Large intestine (tissue), 1 donor: ENCODE results near the gene ZSWIM5. TPM values are rescaled to one million over a fixed set of nuclear protein-coding genes. Genes with fewer than 3 reads are reported as not detected.

Experiments used
- polyA plus RNA-seq: library from polyadenylated mRNA; unstranded; fragments of 120-200 nt; gene quantifications from one replicate; pipeline ENCODE4 v1.2.1, GENCODE V29; 2013

ZSWIM5 gene
- polyA plus RNA-seq, 1 donor: 9.3 TPM

Other genes starting within 250 kb of the ZSWIM5 start
- gene EIF2B3, start 220.0 kb downstream of the ZSWIM5 start, polyA plus RNA-seq: 21.9 TPM
- gene HECTD3, start 195.3 kb downstream of the ZSWIM5 start, polyA plus RNA-seq: 55.0 TPM
- 76.3 TPM for gene UROD, start 194.4 kb downstream of the ZSWIM5 start, polyA plus RNA-seq
- gene HPDL, start 120.3 kb upstream of the ZSWIM5 start, polyA plus RNA-seq: 4.9 TPM
- gene TOE1, start 133.6 kb upstream of the ZSWIM5 start, polyA plus RNA-seq: 13.4 TPM
- 34.1 TPM for gene MUTYH, start 133.8 kb upstream of the ZSWIM5 start, polyA plus RNA-seq